ENCODE measurements around the gene FREM1. TPM values are rescaled to one million over a fixed set of nuclear protein-coding genes. Genes with fewer than 3 reads are reported as not detected.

FREM1 gene
- total RNA-seq, 1 donor from 2014 or later: 62.9 TPM

GRCh38 chr9:14806941-14807520 lies 103.2 kb downstream of the FREM1 start:
- Mint-ChIP-seq H3K36me3 (peaks cover 58% of the 10 kb centered on the region), H3K9me3 (peaks cover 6% of the 10 kb centered on the region)

DNA sequence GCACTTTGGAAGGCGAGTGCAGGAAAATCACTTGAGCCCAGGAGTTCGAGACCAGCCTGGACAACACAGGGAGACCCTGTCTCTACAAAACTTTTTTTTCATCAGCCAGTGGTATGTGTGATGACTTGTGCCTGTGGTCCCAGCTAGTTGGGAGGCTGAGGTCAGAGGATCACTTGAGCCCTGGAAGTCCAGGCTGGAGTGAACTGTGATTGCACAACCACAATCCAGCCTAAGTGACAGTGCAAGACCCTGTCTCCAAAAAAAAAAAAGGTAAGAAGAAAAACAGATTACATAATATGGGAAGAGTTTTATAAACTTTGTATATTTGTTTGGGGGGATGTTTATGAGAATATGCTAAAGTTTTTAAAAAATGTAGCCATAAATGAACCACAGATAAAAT lies 111.2 kb downstream of the FREM1 start:
- H3K36me3 Mint-ChIP-seq: peaks cover 30% of the 10 kb centered on the region
- no peak overlapping the region for H3K4me3 Mint-ChIP-seq
- no peak overlapping the region for H3K27ac Mint-ChIP-seq
- H3K9me3 Mint-ChIP-seq: no peaks in the 10 kb centered on the region
- no peak for DNase-seq (ENCODE audit: low spot score in 2 of 2, unreplicated experiment in 2 of 2)
- TF ChIP-seq, protein P1, sequence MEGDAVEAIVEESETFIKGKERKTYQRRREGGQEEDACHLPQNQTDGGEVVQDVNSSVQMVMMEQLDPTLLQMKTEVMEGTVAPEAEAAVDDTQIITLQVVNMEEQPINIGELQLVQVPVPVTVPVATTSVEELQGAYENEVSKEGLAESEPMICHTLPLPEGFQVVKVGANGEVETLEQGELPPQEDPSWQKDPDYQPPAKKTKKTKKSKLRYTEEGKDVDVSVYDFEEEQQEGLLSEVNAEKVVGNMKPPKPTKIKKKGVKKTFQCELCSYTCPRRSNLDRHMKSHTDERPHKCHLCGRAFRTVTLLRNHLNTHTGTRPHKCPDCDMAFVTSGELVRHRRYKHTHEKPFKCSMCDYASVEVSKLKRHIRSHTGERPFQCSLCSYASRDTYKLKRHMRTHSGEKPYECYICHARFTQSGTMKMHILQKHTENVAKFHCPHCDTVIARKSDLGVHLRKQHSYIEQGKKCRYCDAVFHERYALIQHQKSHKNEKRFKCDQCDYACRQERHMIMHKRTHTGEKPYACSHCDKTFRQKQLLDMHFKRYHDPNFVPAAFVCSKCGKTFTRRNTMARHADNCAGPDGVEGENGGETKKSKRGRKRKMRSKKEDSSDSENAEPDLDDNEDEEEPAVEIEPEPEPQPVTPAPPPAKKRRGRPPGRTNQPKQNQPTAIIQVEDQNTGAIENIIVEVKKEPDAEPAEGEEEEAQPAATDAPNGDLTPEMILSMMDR (IDR thresholded peaks at IDR 0.05; ENCODE audit: unreplicated experiment): no peak
- peaks cover 3% of the 10 kb centered on the region for H3K4me1 Mint-ChIP-seq
- H3K27me3 Mint-ChIP-seq (ENCODE audit: low read depth): no peaks in the 10 kb centered on the region

More at GRCh38 chr9:14806941-14807520, 103.2 kb downstream of the FREM1 start:
- Mint-ChIP-seq H3K27me3 (ENCODE audit: low read depth) (no peaks in the 10 kb centered on the region), H3K4me1 (no peaks in the 10 kb centered on the region), H3K27ac (no peak overlapping the region), H3K4me3 (no peak overlapping the region)
- TF ChIP-seq, protein P1 (IDR thresholded peaks at IDR 0.05; ENCODE audit: unreplicated experiment): no peak
- DNase-seq (ENCODE audit: low spot score in 2 of 2, unreplicated experiment in 2 of 2): no peak

- H3K36me3 Mint-ChIP-seq: peaks cover 39% of the 10 kb centered on the region
- H3K27me3 Mint-ChIP-seq (ENCODE audit: low read depth): no peaks in the 10 kb centered on the region
- peaks cover 3% of the 10 kb centered on the region for H3K4me1 Mint-ChIP-seq
- no peak overlapping the region for H3K27ac Mint-ChIP-seq
- H3K4me3 Mint-ChIP-seq: no peak overlapping the region
- TF ChIP-seq, protein P1 (IDR thresholded peaks at IDR 0.05; ENCODE audit: unreplicated experiment): no peak
- no peaks in the 10 kb centered on the region for H3K9me3 Mint-ChIP-seq
- DNase-seq (ENCODE audit: low spot score in 2 of 2, unreplicated experiment in 2 of 2): no peak
Measured at GRCh38 chr9:14797435-14797834, 112.8 kb downstream of the FREM1 start.

DNA sequence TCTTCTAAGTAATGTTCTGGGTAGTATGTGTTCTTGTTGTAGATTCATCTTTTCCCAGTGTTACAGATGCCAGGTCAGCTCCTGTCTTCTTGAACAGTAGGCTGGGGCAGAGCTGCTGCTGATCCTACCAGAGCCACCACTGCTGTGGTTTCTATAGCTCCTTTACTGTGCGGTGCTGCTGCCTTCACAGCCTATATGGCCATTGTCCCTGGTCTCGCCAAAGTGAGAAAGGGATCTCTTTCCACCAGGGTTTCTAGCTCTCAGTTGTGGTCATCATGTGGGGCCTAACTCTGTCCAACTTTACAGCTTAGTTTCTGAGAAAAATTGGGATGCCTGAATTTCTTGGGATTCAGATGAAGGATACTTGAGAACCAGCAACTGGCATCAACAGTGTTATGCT lies 116.8 kb downstream of the FREM1 start:
- H3K36me3 Mint-ChIP-seq: peaks cover 55% of the 10 kb centered on the region
- no peak overlapping the region for H3K4me3 Mint-ChIP-seq
- DNase-seq (ENCODE audit: low spot score in 2 of 2, unreplicated experiment in 2 of 2): no peak
- no peak overlapping the region for H3K27ac Mint-ChIP-seq
- H3K9me3 Mint-ChIP-seq: peaks cover 2% of the 10 kb centered on the region
- H3K4me1 Mint-ChIP-seq: peaks cover 3% of the 10 kb centered on the region
- TF ChIP-seq, protein P1 (IDR thresholded peaks at IDR 0.05; ENCODE audit: unreplicated experiment): no peak
- H3K27me3 Mint-ChIP-seq (ENCODE audit: low read depth): no peaks in the 10 kb centered on the region

- H3K27ac Mint-ChIP-seq: no peak overlapping the region
- peaks cover 9% of the 10 kb centered on the region for H3K9me3 Mint-ChIP-seq
- TF ChIP-seq, protein P1 (IDR thresholded peaks at IDR 0.05; ENCODE audit: unreplicated experiment): no peak
- H3K4me3 Mint-ChIP-seq: no peak overlapping the region
- DNase-seq (ENCODE audit: low spot score in 2 of 2, unreplicated experiment in 2 of 2): no peak
- no peaks in the 10 kb centered on the region for H3K27me3 Mint-ChIP-seq (ENCODE audit: low read depth)
- peaks cover 66% of the 10 kb centered on the region for H3K36me3 Mint-ChIP-seq
- H3K4me1 Mint-ChIP-seq: no peaks in the 10 kb centered on the region
Measured at GRCh38 chr9:14790628-14791027, 119.6 kb downstream of the FREM1 start.

GRCh38 chr9:14788846-14789245 lies 121.4 kb downstream of the FREM1 start:
- peaks cover 61% of the 10 kb centered on the region for H3K36me3 Mint-ChIP-seq
- H3K27ac Mint-ChIP-seq: no peak overlapping the region
- DNase-seq (ENCODE audit: low spot score in 2 of 2, unreplicated experiment in 2 of 2): no peak
- peaks cover 9% of the 10 kb centered on the region for H3K9me3 Mint-ChIP-seq
- no peaks in the 10 kb centered on the region for H3K4me1 Mint-ChIP-seq
- TF ChIP-seq, protein P1 (IDR thresholded peaks at IDR 0.05; ENCODE audit: unreplicated experiment): no peak
- no peak overlapping the region for H3K4me3 Mint-ChIP-seq
- H3K27me3 Mint-ChIP-seq (ENCODE audit: low read depth): no peaks in the 10 kb centered on the region

Data from mesothelial cell of epicardium (in vitro differentiated cells).